ENCODE results near the gene DKK3. TPM values are rescaled to one million over a fixed set of nuclear protein-coding genes. Genes with fewer than 3 reads are reported as not detected.

Gene DKK3
- total and polyA plus RNA-seq, 4 donors, result 3.1 to 9.9 (median 7.1) TPM

GRCh38 chr11:11923828-11924227 is 84.6 kb downstream of the DKK3 start:
- no peak for DNase-seq (ENCODE audit: low spot score)
- H3K36me3 ChIP-seq (ENCODE audit: control insufficient read depth in 4 of 4, insufficient read depth in 3 of 4, low read depth in 1 of 4, low read length in 3 of 4), result peaks cover 0 to 11% (median 5%) of the 10 kb centered on the region in 4 donors
- no peak for TF ChIP-seq RAD21 (IDR thresholded peaks at IDR 0.05)
- no peak for TF ChIP-seq HNF4A (conservative IDR thresholded peaks at IDR 0.05)
- no peak for TF ChIP-seq FOXA2 (IDR thresholded peaks at IDR 0.05)
- no peak for TF ChIP-seq GABPA (IDR thresholded peaks at IDR 0.05 in 1 of 2, conservative IDR thresholded peaks at IDR 0.05 in 1 of 2)
- no peak for TF ChIP-seq HNF4G (IDR thresholded peaks at IDR 0.05)
- TF ChIP-seq JUND (IDR thresholded peaks at IDR 0.05), result no peak
- TF ChIP-seq, protein P1, sequence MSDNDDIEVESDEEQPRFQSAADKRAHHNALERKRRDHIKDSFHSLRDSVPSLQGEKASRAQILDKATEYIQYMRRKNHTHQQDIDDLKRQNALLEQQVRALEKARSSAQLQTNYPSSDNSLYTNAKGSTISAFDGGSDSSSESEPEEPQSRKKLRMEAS (IDR thresholded peaks at IDR 0.05), result no peak
- TF ChIP-seq SP1 (IDR thresholded peaks at IDR 0.05), result no peak
- TF ChIP-seq, protein P2, sequence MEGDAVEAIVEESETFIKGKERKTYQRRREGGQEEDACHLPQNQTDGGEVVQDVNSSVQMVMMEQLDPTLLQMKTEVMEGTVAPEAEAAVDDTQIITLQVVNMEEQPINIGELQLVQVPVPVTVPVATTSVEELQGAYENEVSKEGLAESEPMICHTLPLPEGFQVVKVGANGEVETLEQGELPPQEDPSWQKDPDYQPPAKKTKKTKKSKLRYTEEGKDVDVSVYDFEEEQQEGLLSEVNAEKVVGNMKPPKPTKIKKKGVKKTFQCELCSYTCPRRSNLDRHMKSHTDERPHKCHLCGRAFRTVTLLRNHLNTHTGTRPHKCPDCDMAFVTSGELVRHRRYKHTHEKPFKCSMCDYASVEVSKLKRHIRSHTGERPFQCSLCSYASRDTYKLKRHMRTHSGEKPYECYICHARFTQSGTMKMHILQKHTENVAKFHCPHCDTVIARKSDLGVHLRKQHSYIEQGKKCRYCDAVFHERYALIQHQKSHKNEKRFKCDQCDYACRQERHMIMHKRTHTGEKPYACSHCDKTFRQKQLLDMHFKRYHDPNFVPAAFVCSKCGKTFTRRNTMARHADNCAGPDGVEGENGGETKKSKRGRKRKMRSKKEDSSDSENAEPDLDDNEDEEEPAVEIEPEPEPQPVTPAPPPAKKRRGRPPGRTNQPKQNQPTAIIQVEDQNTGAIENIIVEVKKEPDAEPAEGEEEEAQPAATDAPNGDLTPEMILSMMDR (IDR thresholded peaks at IDR 0.05; ENCODE audit: low read depth, low read length, missing input control), result no peak
- TF ChIP-seq, protein P3, sequence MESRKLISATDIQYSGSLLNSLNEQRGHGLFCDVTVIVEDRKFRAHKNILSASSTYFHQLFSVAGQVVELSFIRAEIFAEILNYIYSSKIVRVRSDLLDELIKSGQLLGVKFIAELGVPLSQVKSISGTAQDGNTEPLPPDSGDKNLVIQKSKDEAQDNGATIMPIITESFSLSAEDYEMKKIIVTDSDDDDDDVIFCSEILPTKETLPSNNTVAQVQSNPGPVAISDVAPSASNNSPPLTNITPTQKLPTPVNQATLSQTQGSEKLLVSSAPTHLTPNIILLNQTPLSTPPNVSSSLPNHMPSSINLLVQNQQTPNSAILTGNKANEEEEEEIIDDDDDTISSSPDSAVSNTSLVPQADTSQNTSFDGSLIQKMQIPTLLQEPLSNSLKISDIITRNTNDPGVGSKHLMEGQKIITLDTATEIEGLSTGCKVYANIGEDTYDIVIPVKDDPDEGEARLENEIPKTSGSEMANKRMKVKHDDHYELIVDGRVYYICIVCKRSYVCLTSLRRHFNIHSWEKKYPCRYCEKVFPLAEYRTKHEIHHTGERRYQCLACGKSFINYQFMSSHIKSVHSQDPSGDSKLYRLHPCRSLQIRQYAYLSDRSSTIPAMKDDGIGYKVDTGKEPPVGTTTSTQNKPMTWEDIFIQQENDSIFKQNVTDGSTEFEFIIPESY (IDR thresholded peaks at IDR 0.05), result no peak
- TF ChIP-seq TAF1 (conservative IDR thresholded peaks at IDR 0.05), result no peak
- TF ChIP-seq NR2F2 (IDR thresholded peaks at IDR 0.05), result no peak
- H3K27ac ChIP-seq (ENCODE audit: low read depth in 1 of 2, low read length in 2 of 2), result no peak overlapping the region
- H3K4me3 ChIP-seq (ENCODE audit: low read depth in 1 of 3, low read length in 3 of 3), result no peak overlapping the region
- no peaks in the 10 kb centered on the region for H3K27me3 ChIP-seq (ENCODE audit: control insufficient read depth in 4 of 4, insufficient read depth in 4 of 4, low read length in 3 of 4)
- no peaks in the 10 kb centered on the region for H3K4me1 ChIP-seq (ENCODE audit: control insufficient read depth in 4 of 4, insufficient read depth in 4 of 4, low read length in 3 of 4)
- H3K9ac ChIP-seq (ENCODE audit: low read depth in 1 of 2, low read length in 2 of 2), result no peak overlapping the region
- H3K9me3 ChIP-seq (ENCODE audit: control insufficient read depth in 4 of 4, low read length in 3 of 4), result no peaks in the 10 kb centered on the region

- TF ChIP-seq SP1 (IDR thresholded peaks at IDR 0.05) (no peak), FOXA1 (IDR thresholded peaks at IDR 0.05) (no peak), HNF4A (conservative IDR thresholded peaks at IDR 0.05) (no peak)
- TF ChIP-seq, protein P1 (IDR thresholded peaks at IDR 0.05), result no peak
- TF ChIP-seq, protein P4, sequence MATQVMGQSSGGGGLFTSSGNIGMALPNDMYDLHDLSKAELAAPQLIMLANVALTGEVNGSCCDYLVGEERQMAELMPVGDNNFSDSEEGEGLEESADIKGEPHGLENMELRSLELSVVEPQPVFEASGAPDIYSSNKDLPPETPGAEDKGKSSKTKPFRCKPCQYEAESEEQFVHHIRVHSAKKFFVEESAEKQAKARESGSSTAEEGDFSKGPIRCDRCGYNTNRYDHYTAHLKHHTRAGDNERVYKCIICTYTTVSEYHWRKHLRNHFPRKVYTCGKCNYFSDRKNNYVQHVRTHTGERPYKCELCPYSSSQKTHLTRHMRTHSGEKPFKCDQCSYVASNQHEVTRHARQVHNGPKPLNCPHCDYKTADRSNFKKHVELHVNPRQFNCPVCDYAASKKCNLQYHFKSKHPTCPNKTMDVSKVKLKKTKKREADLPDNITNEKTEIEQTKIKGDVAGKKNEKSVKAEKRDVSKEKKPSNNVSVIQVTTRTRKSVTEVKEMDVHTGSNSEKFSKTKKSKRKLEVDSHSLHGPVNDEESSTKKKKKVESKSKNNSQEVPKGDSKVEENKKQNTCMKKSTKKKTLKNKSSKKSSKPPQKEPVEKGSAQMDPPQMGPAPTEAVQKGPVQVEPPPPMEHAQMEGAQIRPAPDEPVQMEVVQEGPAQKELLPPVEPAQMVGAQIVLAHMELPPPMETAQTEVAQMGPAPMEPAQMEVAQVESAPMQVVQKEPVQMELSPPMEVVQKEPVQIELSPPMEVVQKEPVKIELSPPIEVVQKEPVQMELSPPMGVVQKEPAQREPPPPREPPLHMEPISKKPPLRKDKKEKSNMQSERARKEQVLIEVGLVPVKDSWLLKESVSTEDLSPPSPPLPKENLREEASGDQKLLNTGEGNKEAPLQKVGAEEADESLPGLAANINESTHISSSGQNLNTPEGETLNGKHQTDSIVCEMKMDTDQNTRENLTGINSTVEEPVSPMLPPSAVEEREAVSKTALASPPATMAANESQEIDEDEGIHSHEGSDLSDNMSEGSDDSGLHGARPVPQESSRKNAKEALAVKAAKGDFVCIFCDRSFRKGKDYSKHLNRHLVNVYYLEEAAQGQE (IDR thresholded peaks at IDR 0.05), result no peak
- TF ChIP-seq, protein P3 (IDR thresholded peaks at IDR 0.05), result no peak
- 99% methylated on average over 1 of the region's 1 CpG for WGBS
- H3K9ac ChIP-seq (ENCODE audit: low read depth in 1 of 2, low read length in 2 of 2), result no peak overlapping the region
- H3K27ac ChIP-seq (ENCODE audit: low read depth in 1 of 2, low read length in 2 of 2), result no peak overlapping the region
- H3K9me3 ChIP-seq (ENCODE audit: control insufficient read depth in 4 of 4, low read length in 3 of 4), result no peaks in the 10 kb centered on the region
- H3K4me3 ChIP-seq (ENCODE audit: low read depth in 1 of 3, low read length in 3 of 3), result no peak overlapping the region
- H3K27me3 ChIP-seq (ENCODE audit: control insufficient read depth in 4 of 4, insufficient read depth in 4 of 4, low read length in 3 of 4), result no peaks in the 10 kb centered on the region
- no peaks in the 10 kb centered on the region for H3K4me1 ChIP-seq (ENCODE audit: control insufficient read depth in 4 of 4, insufficient read depth in 4 of 4, low read length in 3 of 4)
- H3K36me3 ChIP-seq (ENCODE audit: control insufficient read depth in 4 of 4, insufficient read depth in 3 of 4, low read depth in 1 of 4, low read length in 3 of 4), result peaks cover 0 to 10% (median under 1%) of the 10 kb centered on the region in 4 donors
- DNase-seq (ENCODE audit: low spot score), result no peak
These were observed 91.4 kb downstream of the DKK3 start for GRCh38 chr11:11916981-11917399.
